COLO668 (cell line): ENCODE measurements around the gene XPO4.
"Not testable (repeated sequence)": the region's sequence is repeated elsewhere in the genome, so short reads cannot be mapped to it uniquely, and the experiment has no call there.

Source experiments
- DNase-seq: peaks from one replicate; lab custom pipeline; 2025; ENCODE audit not compliant: unreplicated experiment; lab: John Stamatoyannopoulos, UW

XPO4 gene

GRCh38 chr13:20788312-20788711, 114.2 kb downstream of the XPO4 start:
- no peak for DNase-seq

- DNase-seq, result no peak
Measured at GRCh38 chr13:20787180-20787579, 115.4 kb downstream of the XPO4 start.

- no peak for DNase-seq
Measured at GRCh38 chr13:20782116-20782708, 120.3 kb downstream of the XPO4 start.

GRCh38 chr13:20780317-20780716, 122.2 kb downstream of the XPO4 start:
- no peak for DNase-seq

- DNase-seq, result no peak
Measured at GRCh38 chr13:20779405-20779804, 123.1 kb downstream of the XPO4 start.

DNA sequence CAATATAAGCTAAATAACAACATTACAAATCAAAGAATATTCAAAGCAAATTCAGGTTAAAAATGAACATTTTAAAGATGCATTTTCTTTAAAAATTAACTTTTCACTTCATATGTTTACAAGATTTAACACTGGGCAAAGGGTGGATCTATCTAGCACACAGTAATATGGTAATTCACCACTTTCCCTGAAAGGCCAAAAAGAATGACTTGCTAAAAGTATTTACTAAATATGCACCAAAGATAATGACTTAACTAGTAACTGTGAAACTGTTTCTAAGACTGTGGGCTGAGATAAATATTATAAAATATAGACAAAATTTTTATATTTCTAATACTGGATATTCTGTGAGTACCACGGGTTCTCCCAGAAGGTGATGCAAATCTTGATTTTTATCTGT, 124.2 kb downstream of the XPO4 start:
- no peak for DNase-seq

- DNase-seq, result no peak
Measured at GRCh38 chr13:20776751-20777150, 125.8 kb downstream of the XPO4 start.

DNA sequence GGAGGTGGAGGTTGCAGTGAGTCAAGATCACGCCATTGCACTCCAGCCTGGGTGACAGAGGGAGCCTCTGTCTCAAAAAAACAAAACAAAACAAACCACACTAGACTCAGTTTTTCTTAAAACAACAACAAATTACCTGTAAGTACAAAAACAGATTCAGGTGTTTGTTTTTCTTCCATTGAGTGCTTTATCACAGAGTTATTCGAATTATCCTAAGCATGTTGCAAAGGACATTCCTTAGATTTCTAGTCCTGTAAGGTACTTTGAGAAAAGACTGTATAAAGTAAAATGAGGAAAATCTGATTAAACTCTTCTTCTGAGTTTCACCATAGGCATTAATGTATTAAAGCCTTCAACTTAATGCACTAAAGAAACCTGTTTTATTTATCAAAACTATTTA, 126.6 kb downstream of the XPO4 start:
- no peak for DNase-seq

GRCh38 chr13:20774746-20775145, 127.8 kb downstream of the XPO4 start:
- DNase-seq, result no peak

- DNase-seq, result peak; percentile 99
Measured at GRCh38 chr13:20773194-20774080, 129.1 kb downstream of the XPO4 start, which contains the start of gene EEF1AKMT1. TSS of gene EEF1AKMT1 (minus strand) at chr13:20773961. CDS start at chr13:20757598, 16,363 bp downstream.

DNA sequence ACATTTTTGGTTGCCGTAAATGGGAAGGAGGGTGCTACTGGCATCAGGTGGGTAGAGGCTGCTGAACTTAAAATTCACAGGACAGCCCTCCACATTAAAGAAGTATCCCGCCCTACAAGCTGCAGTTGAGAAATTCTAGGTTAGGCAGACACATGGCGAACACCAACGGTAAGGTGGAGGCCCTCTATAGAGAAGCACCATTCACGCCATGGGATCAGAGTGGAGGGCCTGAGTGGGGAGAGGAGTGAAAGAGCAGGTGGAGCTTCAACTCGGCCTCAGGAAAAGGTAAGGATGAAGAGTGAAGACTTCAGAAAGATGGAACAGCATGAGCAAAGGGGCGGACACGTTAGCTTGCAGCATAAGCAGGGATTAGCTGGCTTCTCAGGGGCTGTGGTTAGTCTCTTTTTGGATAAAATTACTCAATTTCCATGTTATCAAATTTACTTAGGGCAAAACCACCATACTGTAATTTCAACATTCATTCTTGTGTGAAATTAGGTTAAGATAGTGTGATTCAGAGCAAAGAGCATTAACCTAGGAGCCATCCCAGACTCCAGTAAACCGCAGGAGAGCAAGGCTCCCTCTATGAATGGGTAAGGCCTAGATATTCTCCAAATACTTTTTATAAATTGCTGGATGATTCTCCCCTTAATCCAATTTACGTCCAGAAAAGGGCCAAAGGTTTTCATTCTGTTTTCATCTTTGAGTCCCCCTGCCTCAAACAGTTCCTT, 130.0 kb downstream of the XPO4 start:
- DNase-seq, result no peak

- no peak for DNase-seq
Measured at GRCh38 chr13:20769834-20770233, 132.7 kb downstream of the XPO4 start.

GRCh38 chr13:20769091-20769490, 133.5 kb downstream of the XPO4 start:
- no peak for DNase-seq

- no peak for DNase-seq
Measured at GRCh38 chr13:20767309-20767943, 135.1 kb downstream of the XPO4 start.

GRCh38 chr13:20760872-20761271, 141.7 kb downstream of the XPO4 start:
- no peak for DNase-seq

DNA sequence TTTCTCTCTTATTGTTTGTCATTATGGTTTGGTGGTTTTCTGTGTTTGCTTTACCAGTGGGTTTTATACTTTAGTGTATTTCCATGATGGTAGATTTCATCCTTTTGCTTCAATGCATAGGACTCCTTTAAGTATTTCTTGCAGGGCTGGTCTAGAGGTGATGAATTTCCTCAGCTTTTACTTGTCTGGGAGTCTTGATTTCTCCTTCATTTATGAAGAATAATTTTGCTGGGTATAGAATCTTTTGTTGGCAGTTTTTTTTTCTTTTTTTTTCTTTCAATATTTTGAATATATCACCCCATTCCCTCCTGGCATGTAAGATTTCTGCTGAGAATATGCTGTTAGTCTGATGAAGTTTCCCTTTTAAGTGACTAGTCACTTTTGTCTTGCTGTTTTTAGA, 148.5 kb downstream of the XPO4 start:
- no peak for DNase-seq

DNA sequence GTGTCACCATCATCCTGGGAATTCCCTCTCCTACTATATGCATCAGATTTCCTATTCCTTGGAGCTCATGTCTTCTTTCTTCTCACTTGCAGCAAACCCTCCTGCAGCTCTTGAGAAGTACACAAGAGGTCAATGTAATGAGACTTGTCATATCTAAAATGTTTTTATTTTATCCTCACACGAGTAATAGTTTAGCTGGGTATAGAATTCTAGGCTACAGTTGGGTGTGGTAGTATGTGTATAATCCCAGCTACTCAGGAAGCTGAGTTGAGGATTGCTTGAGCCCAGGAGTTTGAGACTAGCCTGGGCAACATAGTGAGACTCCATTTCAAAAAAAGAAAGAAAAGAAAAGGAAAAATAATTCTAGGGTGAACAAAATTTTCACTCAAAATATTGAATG, 153.2 kb downstream of the XPO4 start:
- no peak for DNase-seq

- DNase-seq, result not testable (repeated sequence)
Measured at GRCh38 chr13:20743830-20744404, 158.6 kb downstream of the XPO4 start.

GRCh38 chr13:20740021-20740420, 162.5 kb downstream of the XPO4 start:
- DNase-seq, result no peak

DNA sequence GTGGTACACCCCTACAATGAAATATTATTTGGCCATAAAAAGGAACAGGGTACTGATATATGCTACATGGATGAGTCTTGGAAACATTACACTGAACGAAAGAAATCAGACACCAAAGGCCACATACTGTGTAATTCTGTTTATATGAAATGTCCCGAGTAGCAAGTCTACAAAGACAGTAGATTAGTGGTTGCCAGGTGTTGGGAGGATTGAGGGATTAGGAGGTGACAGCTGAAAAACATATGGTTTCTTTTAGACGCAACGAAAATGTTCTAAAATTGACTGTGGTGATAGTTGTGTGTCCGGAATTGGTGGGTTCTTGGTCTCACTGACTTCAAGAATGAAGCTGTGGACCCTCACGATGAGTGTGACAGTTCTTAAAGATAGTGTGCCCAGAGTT, 163.9 kb downstream of the XPO4 start:
- DNase-seq, result no peak
